Panc1 (cell line): Measurements from ENCODE around the gene CYP27B1. TPM values are rescaled to one million over a fixed set of nuclear protein-coding genes. Genes with fewer than 3 reads are reported as not detected.
A peak's percentile ranks its signal among the peaks of the same experiment; 100 is the strongest.

ENCODE experiments used
- ATAC-seq: fragments of 200-7000 bp; cut with Tn5 transposase; 2 replicates; pipeline ENCODE4 v1.9.1; 2020; ENCODE audit warnings: mild to moderate bottlenecking, moderate library complexity
- BruUV-seq: library from RNA; stranded (reverse); fragments of 400-500 nt; replicated peaks from 2 replicates; lab custom pipeline; 2021; lab: Mats Ljungman, UMichigan
- CTCF ChIA-PET: fragments of 300-600 bp; sonication (Branson Sonifier 250); formaldehyde crosslinking; loops from one replicate; lab custom pipeline; 2022; ENCODE audit warnings: antibody characterized with exemption; lab: Charles Lee
- POLR2A ChIA-PET: fragments of 300-600 bp; sonication (Branson Sonifier 250); formaldehyde crosslinking; loops from one replicate; lab custom pipeline; 2022; ENCODE audit warnings: antibody characterized with exemption; lab: Charles Lee
- DNase-seq: peaks from one replicate; pipeline ENCODE4 v3.0.0-alpha.2; 2010; ENCODE audit warnings: low read depth, low spot score
- H3K27ac ChIP-seq: 2 replicates; pipeline ENCODE4 v1.5.1; 2011; ENCODE audit warnings: mild to moderate bottlenecking, low read length, inconsistent platforms
- H3K27me3 ChIP-seq: fragments of 200-500 bp; sonication (Bioruptor generic); 2 replicates; pipeline ENCODE4 v1.6.0; 2014; ENCODE audit warnings: low read length, inconsistent platforms; ENCODE audit not compliant: control insufficient read depth, insufficient read depth
- H3K36me3 ChIP-seq: fragments of 200-500 bp; sonication (Bioruptor generic); 2 replicates; pipeline ENCODE4 v1.5.1; 2014; ENCODE audit warnings: inconsistent platforms, mild to moderate bottlenecking, low read length, moderate library complexity; ENCODE audit not compliant: control insufficient read depth, insufficient read depth
- H3K4me1 ChIP-seq: 2 replicates; pipeline ENCODE4 v1.5.1; 2011; ENCODE audit warnings: inconsistent platforms, mild to moderate bottlenecking, low read length, moderate library complexity; ENCODE audit not compliant: control insufficient read depth, insufficient read depth
- H3K4me3 ChIP-seq, 2 experiments: 2 replicates each; pipeline ENCODE4 v1.5.1; 2011 to 2012; ENCODE audit warnings: low read depth in 2 of 2, low read length in 2 of 2, mild to moderate bottlenecking in 2 of 2, inconsistent platforms in 1 of 2, moderate library complexity in 1 of 2
- H3K9me3 ChIP-seq: fragments of 200-500 bp; sonication (Bioruptor generic); 2 replicates; pipeline ENCODE4 v1.5.1; 2014; ENCODE audit warnings: low read depth, mild to moderate bottlenecking, inconsistent platforms, low read length, moderate library complexity; ENCODE audit not compliant: control insufficient read depth, insufficient read depth
- POLR2AphosphoS5 ChIP-seq: IDR thresholded peaks from 2 replicates; pipeline ENCODE4 v1.6.1; 2012; ENCODE audit warnings: mild to moderate bottlenecking, low read depth, low read length, moderate library complexity
- SIN3A ChIP-seq: IDR thresholded peaks from 2 replicates; pipeline ENCODE4 v1.6.1; 2012; ENCODE audit warnings: low read depth, mild to moderate bottlenecking, low read length, moderate library complexity, borderline replicate concordance; ENCODE audit not compliant: insufficient read depth
- TCF7L2 ChIP-seq: IDR thresholded peaks from 2 replicates; pipeline ENCODE4 v1.6.1; 2011; ENCODE audit warnings: mild to moderate bottlenecking, low read depth, low read length, inconsistent platforms
- in situ Hi-C: cut with HindIII; loops from 2 replicates; pipeline ENCODE4 v1.10.0; 2016; ENCODE audit warnings: low sequenced_read_pairs, low pct_unique_long_range_greater_than_20kb
- intact Hi-C: fragments of 100-400 bp; cut with micrococcal nuclease; formaldehyde crosslinking; loops from one replicate; pipeline ENCODE4 v1.10.0; 2022; ENCODE audit not compliant: unreplicated experiment
- total RNA-seq: library from RNA; stranded (reverse); gene quantifications from one replicate; pipeline ENCODE4 v1.2.1, GENCODE V29; 2021; ENCODE audit not compliant: unreplicated experiment
- TF ChIP-seq, protein P1 (sequence below), 2 experiments: IDR thresholded peaks; 2 replicates each; pipeline ENCODE4 v1.6.1; 2011 to 2012; ENCODE audit warnings: low read depth in 2 of 2, control low read depth in 1 of 2, low read length in 1 of 2, mild to moderate bottlenecking in 1 of 2, moderate library complexity in 1 of 2; ENCODE audit not compliant: insufficient read depth in 1 of 2
- TF ChIP-seq, protein P2 (sequence below): fragments of 450-650 bp; IDR thresholded peaks from 2 replicates; pipeline ENCODE4 v1.5.1; 2017; ENCODE audit warnings: mild to moderate bottlenecking

Gene CYP27B1
- total RNA-seq, 1 experiment from 2014 or later, result 4.0 TPM

- H3K4me1 ChIP-seq, result peaks cover 14% of the 10 kb centered on the region
- in situ Hi-C loops, result no loop called here
- H3K4me3 ChIP-seq, result peak overlapping the region; percentile 85 to 98
- peaks cover 9% of the 10 kb centered on the region for H3K27me3 ChIP-seq
- H3K36me3 ChIP-seq, result peaks cover 18% of the 10 kb centered on the region
- intact Hi-C loops, result no loop called here
- BruUV-seq, result no TSS peak
- ChIA-PET POLR2A (interaction anchor here (0.5 kb wide), 1 partner anchor 1924 kb away, joined by 12 read pairs; no protein-coding TSS in a partner anchor), CTCF (no interaction called here)
- no peak for ATAC-seq
- no peaks in the 10 kb centered on the region for H3K9me3 ChIP-seq
- TF ChIP-seq SIN3A (no peak), POLR2AphosphoS5 (no peak), TCF7L2 (no peak)
- TF ChIP-seq, protein P1, sequence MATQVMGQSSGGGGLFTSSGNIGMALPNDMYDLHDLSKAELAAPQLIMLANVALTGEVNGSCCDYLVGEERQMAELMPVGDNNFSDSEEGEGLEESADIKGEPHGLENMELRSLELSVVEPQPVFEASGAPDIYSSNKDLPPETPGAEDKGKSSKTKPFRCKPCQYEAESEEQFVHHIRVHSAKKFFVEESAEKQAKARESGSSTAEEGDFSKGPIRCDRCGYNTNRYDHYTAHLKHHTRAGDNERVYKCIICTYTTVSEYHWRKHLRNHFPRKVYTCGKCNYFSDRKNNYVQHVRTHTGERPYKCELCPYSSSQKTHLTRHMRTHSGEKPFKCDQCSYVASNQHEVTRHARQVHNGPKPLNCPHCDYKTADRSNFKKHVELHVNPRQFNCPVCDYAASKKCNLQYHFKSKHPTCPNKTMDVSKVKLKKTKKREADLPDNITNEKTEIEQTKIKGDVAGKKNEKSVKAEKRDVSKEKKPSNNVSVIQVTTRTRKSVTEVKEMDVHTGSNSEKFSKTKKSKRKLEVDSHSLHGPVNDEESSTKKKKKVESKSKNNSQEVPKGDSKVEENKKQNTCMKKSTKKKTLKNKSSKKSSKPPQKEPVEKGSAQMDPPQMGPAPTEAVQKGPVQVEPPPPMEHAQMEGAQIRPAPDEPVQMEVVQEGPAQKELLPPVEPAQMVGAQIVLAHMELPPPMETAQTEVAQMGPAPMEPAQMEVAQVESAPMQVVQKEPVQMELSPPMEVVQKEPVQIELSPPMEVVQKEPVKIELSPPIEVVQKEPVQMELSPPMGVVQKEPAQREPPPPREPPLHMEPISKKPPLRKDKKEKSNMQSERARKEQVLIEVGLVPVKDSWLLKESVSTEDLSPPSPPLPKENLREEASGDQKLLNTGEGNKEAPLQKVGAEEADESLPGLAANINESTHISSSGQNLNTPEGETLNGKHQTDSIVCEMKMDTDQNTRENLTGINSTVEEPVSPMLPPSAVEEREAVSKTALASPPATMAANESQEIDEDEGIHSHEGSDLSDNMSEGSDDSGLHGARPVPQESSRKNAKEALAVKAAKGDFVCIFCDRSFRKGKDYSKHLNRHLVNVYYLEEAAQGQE (IDR thresholded peaks at IDR 0.05; ENCODE audit: insufficient read depth in 1 of 2, low read depth in 2 of 2, low read length in 1 of 2), result no peak
- TF ChIP-seq, protein P2, sequence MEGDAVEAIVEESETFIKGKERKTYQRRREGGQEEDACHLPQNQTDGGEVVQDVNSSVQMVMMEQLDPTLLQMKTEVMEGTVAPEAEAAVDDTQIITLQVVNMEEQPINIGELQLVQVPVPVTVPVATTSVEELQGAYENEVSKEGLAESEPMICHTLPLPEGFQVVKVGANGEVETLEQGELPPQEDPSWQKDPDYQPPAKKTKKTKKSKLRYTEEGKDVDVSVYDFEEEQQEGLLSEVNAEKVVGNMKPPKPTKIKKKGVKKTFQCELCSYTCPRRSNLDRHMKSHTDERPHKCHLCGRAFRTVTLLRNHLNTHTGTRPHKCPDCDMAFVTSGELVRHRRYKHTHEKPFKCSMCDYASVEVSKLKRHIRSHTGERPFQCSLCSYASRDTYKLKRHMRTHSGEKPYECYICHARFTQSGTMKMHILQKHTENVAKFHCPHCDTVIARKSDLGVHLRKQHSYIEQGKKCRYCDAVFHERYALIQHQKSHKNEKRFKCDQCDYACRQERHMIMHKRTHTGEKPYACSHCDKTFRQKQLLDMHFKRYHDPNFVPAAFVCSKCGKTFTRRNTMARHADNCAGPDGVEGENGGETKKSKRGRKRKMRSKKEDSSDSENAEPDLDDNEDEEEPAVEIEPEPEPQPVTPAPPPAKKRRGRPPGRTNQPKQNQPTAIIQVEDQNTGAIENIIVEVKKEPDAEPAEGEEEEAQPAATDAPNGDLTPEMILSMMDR, result no peak
- H3K27ac ChIP-seq, result peak overlapping the region; percentile 74
- no peak for DNase-seq
These were observed 14.2 kb downstream of the CYP27B1 start for GRCh38 chr12:57752668-57753000.

DNA sequence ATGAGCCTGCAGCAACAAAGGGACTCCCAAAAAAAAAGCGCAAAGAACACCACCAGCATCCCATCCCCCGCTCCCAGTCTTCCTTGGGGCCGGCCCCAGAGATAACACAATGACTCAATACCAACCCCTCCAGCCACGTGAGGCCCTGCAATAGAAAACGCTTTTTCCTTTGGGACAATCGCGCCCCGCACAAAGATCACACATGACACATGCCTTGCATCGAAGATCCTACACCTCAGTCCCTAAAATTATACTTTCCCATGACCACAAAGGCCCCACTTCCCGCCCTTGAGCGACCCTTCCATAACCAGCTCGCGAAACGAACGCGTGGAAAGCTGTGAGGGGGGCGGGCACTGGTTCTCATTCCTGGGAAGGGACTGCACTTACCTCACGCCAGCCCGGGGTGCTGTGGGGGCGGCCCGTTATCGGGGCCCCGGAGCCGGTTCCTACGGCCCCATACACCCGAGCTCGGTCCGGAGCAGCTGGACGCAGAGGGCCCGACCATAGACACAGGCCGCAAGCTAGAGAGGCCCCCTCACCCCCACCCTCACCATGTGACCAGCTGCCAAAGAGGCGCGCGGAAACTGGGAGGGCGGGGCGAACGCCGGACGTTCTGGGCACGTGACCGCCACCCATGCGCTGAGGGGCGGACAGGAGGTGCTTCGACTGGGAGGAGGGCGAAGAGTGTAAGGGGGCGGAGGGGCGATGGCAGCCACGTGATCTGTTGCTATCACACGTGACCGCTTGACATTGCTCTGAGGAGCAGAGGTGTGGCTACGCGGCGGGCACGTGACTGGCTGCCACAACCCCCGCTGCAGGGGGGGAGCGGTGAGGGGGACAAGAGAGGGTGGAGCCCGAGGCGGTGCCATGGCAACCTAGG, 14.8 kb downstream of the CYP27B1 start, which contains the start of gene CDK4:
Gene CDK4, minus strand, starts transcription at position 523 of the 880 bp plus-strand sequence. CDS start 593 bp downstream, outside the sequence.
- no peaks in the 10 kb centered on the region for H3K9me3 ChIP-seq
- DNase-seq, result peak; percentile 97
- TF ChIP-seq TCF7L2, result no peak
- TF ChIP-seq SIN3A, result peak; percentile 83; the same call in 1 of the 2 replicates
- peak; percentile 85 for TF ChIP-seq POLR2AphosphoS5
- TF ChIP-seq, protein P1 (IDR thresholded peaks at IDR 0.05; ENCODE audit: insufficient read depth in 1 of 2, low read depth in 2 of 2, low read length in 1 of 2), result 0 out of 4 replicates have a peak, but pooled peaks of 1 of the 2 experiments have one; percentile 23
- TF ChIP-seq, protein P2, result no peak
- H3K36me3 ChIP-seq, result peaks cover 18% of the 10 kb centered on the region
- peak within 1 kb of the TSS; percentile 98 for H3K27ac ChIP-seq
- ATAC-seq, result peak; percentile 87
- intact Hi-C loops (no loop called here), in situ Hi-C loops (no loop called here)
- peaks cover 14% of the 10 kb centered on the region for H3K4me1 ChIP-seq
- peaks cover 9% of the 10 kb centered on the region for H3K27me3 ChIP-seq
- ChIA-PET CTCF (no interaction called here), POLR2A (interaction anchor here (0.5 kb wide), 1 partner anchor 1923 kb away, joined by 12 read pairs; no protein-coding TSS in a partner anchor)
- BruUV-seq, result TSS peak; percentile 94
- H3K4me3 ChIP-seq, result peak within 1 kb of the TSS; percentile 85 to 98
